Activated naive CD4-positive, alpha-beta T cell treated with anti-CD3 and anti-CD28 coated beads for 36 hours (primary cell): ENCODE results near the gene NCOA6. TPM values are rescaled to one million over a fixed set of nuclear protein-coding genes. Genes with fewer than 3 reads are reported as not detected.
"Not testable (repeated sequence)": the region's sequence is repeated elsewhere in the genome, so short reads cannot be mapped to it uniquely, and the experiment has no call there.

ENCODE experiments used
- CTCF ChIA-PET: fragments of 350-600 bp; sonication (Branson Sonifier 250); formaldehyde crosslinking; loops from one replicate; lab custom pipeline; 2021; ENCODE audit warnings: antibody characterized with exemption; lab: Charles Lee
- DNase-seq: peaks from one replicate; pipeline ENCODE4 v3.0.0-alpha.2; 2020
- H3K27ac Mint-ChIP-seq: one replicate; pipeline ENCODE4 v1.8.0; 2021; ENCODE audit warnings: mild to moderate bottlenecking, mixed read lengths
- H3K27me3 Mint-ChIP-seq: one replicate; pipeline ENCODE4 v1.8.0; 2021; ENCODE audit warnings: low read depth, mixed read lengths
- H3K36me3 Mint-ChIP-seq: one replicate; pipeline ENCODE4 v1.8.0; 2021; ENCODE audit warnings: low read depth, mixed read lengths
- H3K4me1 Mint-ChIP-seq: one replicate; pipeline ENCODE4 v1.8.0; 2021; ENCODE audit warnings: low read depth, mixed read lengths
- H3K4me3 Mint-ChIP-seq: one replicate; pipeline ENCODE4 v1.8.0; 2021; ENCODE audit warnings: mild to moderate bottlenecking, moderate library complexity, mixed read lengths
- H3K9me3 Mint-ChIP-seq: one replicate; pipeline ENCODE4 v1.8.0; 2021; ENCODE audit warnings: mixed read lengths
- intact Hi-C: fragments of 100-400 bp; cut with micrococcal nuclease; formaldehyde crosslinking; loops from one replicate; pipeline ENCODE4 v1.15.1; 2023
- total RNA-seq, 2 experiments: library from RNA; stranded (reverse); gene quantifications; one replicate each; pipeline ENCODE4 v1.2.3, GENCODE V29; 2021

NCOA6 gene
- total RNA-seq, 2 experiments from 2014 or later = 13.9 to 14.1 TPM

DNA sequence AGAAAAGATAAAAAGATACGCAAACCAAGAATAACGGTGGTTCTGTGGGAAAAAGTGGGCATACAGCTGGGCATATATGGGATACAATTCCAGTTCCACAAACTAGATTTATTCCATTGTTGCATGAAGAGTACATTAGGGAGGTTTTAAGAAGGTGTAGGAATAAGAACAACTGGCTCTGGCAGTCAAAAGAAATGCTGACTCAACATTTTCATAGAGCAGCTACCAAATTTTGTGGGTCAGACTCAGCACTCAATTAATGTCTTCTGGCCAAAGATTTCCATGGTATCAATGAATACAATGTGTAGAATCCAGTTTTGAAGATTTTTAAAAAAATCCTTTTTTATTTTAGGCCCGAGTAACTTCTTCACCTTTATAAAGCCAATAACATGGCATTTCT lies 81.1 kb downstream of the NCOA6 start:
- intact Hi-C loops = no loop called here
- CTCF ChIA-PET = interaction anchor here (3.2 kb wide), 1 partner anchor 37 kb away, joined by 7 read pairs; no protein-coding TSS in a partner anchor
- H3K4me3 Mint-ChIP-seq = no peak overlapping the region
- H3K4me1 Mint-ChIP-seq = peaks cover 8% of the 10 kb centered on the region
- H3K9me3 Mint-ChIP-seq = no peaks in the 10 kb centered on the region
- H3K36me3 Mint-ChIP-seq = peaks cover 21% of the 10 kb centered on the region
- no peak overlapping the region for H3K27ac Mint-ChIP-seq
- no peak for DNase-seq
- no peaks in the 10 kb centered on the region for H3K27me3 Mint-ChIP-seq

DNA sequence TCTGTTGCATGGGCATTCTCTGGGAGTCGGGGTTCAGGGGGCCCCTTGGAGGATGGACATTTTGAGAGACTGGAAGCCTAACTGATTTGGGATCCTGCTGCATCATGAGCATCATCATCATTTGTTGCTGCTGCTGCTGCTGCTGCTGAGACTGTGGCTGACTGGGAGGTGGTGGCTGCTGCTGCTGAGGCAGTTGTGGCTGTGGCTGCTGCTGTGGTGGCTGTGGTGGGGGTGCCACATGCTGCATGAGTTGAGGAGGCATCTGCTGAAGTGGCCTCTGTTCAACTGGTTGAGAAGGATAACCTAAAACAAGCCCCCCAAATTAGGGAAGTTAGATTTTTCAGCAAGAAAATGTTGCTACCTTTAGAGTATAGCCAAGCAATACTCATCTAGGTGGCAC lies 82.4 kb downstream of the NCOA6 start:
- H3K4me3 Mint-ChIP-seq = no peak overlapping the region
- H3K9me3 Mint-ChIP-seq = no peaks in the 10 kb centered on the region
- DNase-seq = no peak
- no peaks in the 10 kb centered on the region for H3K27me3 Mint-ChIP-seq
- CTCF ChIA-PET = no interaction called here
- H3K4me1 Mint-ChIP-seq = peaks cover 8% of the 10 kb centered on the region
- H3K27ac Mint-ChIP-seq = peak overlapping the region; percentile 31
- peaks cover 19% of the 10 kb centered on the region for H3K36me3 Mint-ChIP-seq
- intact Hi-C loops = no loop called here

DNA sequence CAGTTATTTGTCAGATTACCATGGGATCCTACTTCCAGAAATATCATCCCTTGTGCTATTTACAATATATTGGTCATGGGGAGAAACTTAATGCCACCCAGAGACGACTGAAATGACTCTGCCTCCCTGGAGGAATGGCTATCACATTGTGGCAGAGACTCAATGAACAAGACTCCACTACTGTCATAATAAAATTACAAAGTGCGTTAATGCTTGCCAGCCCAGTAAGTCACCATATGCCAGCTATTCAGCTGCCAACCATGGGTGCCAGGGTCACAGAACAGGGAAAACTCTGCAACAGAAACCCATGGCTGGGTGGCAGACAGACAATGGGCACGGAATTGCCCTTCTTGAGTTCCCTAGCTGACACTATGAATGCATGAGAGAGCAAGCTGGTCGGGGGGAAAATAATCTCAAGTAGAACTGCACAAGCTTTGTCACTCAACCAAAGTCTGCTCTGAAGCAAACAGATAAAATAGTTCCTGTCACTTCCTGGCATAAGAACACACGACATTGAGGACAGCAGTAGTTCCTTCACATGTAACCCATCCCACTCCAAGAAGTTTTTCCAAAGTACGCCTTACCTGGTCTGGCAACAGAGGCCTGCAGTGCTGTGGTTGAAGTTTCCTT lies 89.2 kb downstream of the NCOA6 start:
- CTCF ChIA-PET = interaction anchor here (0.6 kb wide), 1 partner anchor 533 kb away, joined by 3 read pairs; no protein-coding TSS in a partner anchor
- Mint-ChIP-seq H3K4me3 (no peak overlapping the region), H3K27me3 (no peaks in the 10 kb centered on the region), H3K27ac (no peak overlapping the region), H3K36me3 (peaks cover 9% of the 10 kb centered on the region), H3K4me1 (no peaks in the 10 kb centered on the region), H3K9me3 (no peaks in the 10 kb centered on the region)
- intact Hi-C loops = no loop called here
- DNase-seq = no peak

DNA sequence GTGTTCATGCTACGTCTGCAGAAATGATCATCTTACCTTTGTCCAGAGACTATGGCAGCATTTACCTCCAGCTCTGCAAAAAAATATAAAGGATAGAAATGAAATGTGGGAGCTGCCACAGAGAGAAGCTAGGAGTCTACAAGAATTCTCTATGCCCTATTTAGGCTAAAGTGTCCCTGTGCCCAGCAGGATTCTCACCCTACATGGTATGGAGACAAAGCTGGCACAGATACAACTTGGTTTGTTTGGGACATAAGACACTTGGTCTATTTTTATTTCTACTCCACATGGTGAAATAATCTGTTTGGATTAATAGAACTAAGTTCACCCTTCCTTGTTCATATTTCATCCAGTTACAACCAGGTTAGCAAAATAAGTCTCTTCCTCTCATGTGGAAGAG lies 92.9 kb downstream of the NCOA6 start:
- Mint-ChIP-seq H3K9me3 (no peaks in the 10 kb centered on the region), H3K4me1 (no peaks in the 10 kb centered on the region), H3K4me3 (no peak overlapping the region), H3K36me3 (peaks cover 10% of the 10 kb centered on the region), H3K27ac (no peak overlapping the region), H3K27me3 (no peaks in the 10 kb centered on the region)
- CTCF ChIA-PET = no interaction called here
- intact Hi-C loops = no loop called here
- DNase-seq = no peak

DNA sequence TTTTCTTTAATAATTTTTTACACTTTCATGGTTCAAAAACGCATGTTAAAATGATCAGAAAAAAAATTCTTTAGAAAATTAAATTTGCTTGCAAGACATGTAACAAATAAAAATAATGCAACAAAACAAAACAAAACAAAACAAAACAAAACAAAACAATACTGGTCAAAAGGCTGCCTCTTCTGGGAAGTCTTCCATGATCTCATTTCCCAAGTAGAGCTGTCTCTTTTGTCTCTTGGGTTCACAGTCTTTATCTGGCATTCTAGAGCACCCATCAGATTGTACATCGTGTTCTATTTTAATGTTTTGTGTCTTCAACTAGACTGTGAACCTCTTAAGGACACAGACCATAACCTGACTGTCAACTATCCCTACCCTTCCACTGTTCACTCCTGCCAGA lies 96.0 kb downstream of the NCOA6 start:
- CTCF ChIA-PET = interaction anchor here (0.7 to 1.2 kb wide), 2 partner anchors 10 to 256 kb away, joined by 3 read pairs; no protein-coding TSS in a partner anchor
- H3K27me3 Mint-ChIP-seq = no peaks in the 10 kb centered on the region
- no peak overlapping the region for H3K4me3 Mint-ChIP-seq
- no peaks in the 10 kb centered on the region for H3K9me3 Mint-ChIP-seq
- intact Hi-C loops = no loop called here
- no peaks in the 10 kb centered on the region for H3K4me1 Mint-ChIP-seq
- DNase-seq = no peak
- peaks cover 25% of the 10 kb centered on the region for H3K36me3 Mint-ChIP-seq
- H3K27ac Mint-ChIP-seq = no peak overlapping the region

DNA sequence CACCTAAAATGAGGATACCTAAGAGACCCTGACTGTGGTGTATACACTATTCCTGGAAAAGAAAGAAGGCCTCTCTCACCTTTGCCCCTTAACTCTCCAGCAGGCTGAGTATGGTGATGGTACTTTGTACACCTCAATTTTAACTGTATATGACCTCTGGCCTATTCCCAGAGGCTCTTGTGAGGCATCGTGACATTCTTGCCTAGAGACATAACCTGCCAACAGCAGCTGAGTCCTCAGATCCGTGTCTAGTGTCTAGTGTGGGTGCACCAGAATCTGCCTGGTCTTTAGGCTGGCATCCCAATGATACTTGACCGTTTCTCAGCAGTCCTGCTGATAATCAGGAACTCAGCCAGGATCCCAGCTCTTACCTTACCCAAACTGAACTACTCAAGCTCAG lies 101.3 kb downstream of the NCOA6 start:
- Mint-ChIP-seq H3K4me3 (no peak overlapping the region), H3K36me3 (peaks cover 23% of the 10 kb centered on the region), H3K27me3 (no peaks in the 10 kb centered on the region), H3K27ac (no peak overlapping the region), H3K9me3 (no peaks in the 10 kb centered on the region), H3K4me1 (peaks cover 4% of the 10 kb centered on the region)
- DNase-seq = no peak
- intact Hi-C loops = no loop called here
- CTCF ChIA-PET = interaction anchor here (0.6 to 0.7 kb wide), 2 partner anchors 40 to 196 kb away, joined by 3 to 4 read pairs; no protein-coding TSS in a partner anchor

DNA sequence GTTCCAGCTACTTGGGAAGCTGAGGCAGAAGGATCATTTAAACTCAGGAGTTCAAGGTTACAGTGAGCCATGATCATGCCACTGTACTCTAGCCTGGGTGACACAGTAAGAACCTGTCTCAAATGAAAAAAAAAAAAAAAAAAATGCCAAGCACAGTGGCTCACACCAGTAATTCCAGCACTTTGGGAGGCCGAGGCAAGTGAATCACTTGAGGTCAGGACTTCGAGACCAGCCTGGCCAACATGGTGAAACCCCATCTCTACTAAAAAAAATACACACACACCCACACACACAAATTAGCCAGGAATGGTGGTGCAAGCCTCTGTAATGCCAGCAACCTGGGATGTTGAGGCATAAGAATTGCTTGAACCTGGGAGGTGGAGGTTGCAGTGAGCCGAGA lies 102.9 kb downstream of the NCOA6 start:
- H3K36me3 Mint-ChIP-seq = peaks cover 23% of the 10 kb centered on the region
- DNase-seq, H3K9me3 Mint-ChIP-seq, H3K27ac Mint-ChIP-seq, H3K4me1 Mint-ChIP-seq, intact Hi-C loops, H3K27me3 Mint-ChIP-seq, H3K4me3 Mint-ChIP-seq: not testable (repeated sequence)
- CTCF ChIA-PET = interaction anchor here (0.6 kb wide), 1 partner anchor 12 kb away, joined by 3 read pairs; no protein-coding TSS in a partner anchor

DNA sequence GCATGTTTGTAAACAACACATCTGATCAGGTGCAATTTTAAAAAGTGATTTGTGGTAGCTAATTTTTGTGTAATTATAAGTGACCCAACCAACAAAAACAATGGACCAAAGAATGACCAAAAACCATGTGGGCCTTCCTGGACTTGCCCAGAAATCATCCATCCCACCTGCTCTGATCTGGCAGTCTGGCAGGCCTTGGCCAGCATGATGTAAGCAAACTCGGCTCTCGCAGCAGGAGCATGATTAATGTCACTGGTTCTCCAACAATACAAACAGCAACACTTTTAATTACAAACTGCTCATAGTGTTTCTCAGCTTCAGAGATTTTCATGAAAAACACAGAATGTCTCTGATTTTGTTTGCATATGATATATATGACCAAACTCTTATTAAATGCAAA lies 105.2 kb downstream of the NCOA6 start:
- H3K4me3 Mint-ChIP-seq = no peak overlapping the region
- H3K9me3 Mint-ChIP-seq = no peaks in the 10 kb centered on the region
- no peak overlapping the region for H3K27ac Mint-ChIP-seq
- no peaks in the 10 kb centered on the region for H3K27me3 Mint-ChIP-seq
- H3K4me1 Mint-ChIP-seq = peaks cover 4% of the 10 kb centered on the region
- CTCF ChIA-PET = interaction anchor here (0.7 to 1.1 kb wide), 3 partner anchors 9 to 408 kb away, joined by 3 read pairs; no protein-coding TSS in a partner anchor
- H3K36me3 Mint-ChIP-seq = peaks cover 8% of the 10 kb centered on the region
- no peak for DNase-seq
- intact Hi-C loops = no loop called here

DNA sequence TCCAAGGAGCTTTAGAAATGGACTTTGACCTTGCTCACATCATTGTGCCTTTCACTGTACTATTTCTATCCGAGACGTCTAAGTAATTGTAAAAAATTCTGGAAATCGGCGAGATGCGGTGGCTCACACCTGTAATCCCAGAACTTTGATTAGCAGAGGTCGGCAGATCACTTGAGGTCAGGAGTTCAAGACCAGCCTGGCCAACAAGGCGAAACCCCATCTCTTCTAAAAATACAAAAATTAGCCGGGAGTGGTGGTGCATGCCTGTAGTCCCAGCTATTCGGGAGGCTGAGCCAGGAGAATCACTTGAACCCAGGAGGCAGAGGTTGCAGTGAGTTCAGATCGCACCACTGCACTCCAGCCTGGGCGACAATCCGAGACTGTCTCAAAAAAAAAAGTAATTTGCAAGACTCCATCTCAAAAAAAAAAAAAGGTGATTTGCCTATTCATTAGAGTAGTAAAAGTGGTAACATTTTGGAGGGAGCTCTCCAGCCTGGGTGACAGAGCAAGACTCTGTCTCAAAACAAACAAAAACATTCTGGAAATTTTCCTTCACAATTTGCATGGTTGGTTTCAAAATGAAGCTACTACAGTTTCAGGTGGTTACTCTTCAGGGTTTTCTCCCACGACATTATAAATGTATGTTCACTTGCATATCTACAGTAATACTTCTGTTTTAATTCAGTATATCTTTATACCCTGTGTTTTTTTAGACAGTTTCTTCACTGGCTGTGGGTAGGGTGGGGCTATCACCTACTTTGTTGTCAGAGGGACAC lies 106.0 kb downstream of the NCOA6 start:
- DNase-seq, H3K27me3 Mint-ChIP-seq, intact Hi-C loops, H3K36me3 Mint-ChIP-seq, H3K9me3 Mint-ChIP-seq, H3K4me1 Mint-ChIP-seq, H3K4me3 Mint-ChIP-seq, H3K27ac Mint-ChIP-seq: not testable (repeated sequence)
- CTCF ChIA-PET = interaction anchor here (1.0 to 1.1 kb wide), 2 partner anchors 8 to 10 kb away, joined by 3 read pairs; no protein-coding TSS in a partner anchor

DNA sequence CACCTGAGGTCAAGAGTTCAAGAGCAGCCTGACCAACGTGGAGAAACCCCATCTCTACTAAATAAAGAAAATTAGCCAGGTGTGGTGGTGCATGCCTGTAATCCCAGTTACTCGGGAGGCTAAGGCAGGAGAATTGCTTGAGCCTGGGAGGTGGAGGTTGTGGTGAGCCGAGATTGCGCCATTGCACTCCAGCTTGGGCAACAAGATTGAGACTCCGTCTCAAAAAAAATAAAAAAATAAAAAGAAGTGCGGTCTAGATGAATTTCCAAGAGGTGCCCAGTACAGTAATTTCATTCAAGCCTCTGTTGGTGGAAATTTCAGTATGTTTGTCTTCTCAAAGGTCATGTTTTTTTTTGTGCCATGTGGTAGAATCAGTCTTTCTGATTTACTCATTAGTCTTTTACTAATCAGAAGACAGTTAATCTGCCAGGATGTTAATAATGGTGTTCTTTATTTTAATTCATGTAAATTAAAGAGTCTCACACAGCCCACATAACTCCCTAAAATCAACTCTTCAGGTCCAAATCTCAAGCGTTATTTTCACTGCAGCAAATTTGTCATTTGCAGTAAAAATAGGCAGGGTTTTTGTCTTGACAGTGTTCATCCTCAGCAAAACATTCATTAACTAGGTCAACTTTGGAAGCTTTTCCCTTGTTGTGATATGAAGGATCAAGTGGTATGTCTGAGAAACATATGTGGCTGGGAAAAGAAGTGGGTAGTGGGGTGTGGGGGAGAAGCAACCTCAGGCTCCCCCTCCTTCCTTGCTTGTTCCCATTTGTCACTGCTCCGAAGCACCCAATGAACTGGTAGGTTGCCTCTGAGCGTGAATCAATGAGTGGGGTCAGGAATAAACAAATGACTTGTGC lies 108.0 kb downstream of the NCOA6 start:
- H3K4me1 Mint-ChIP-seq = peaks cover 8% of the 10 kb centered on the region
- intact Hi-C loops = no loop called here
- H3K36me3 Mint-ChIP-seq = peaks cover 7% of the 10 kb centered on the region
- CTCF ChIA-PET = no interaction called here
- DNase-seq = no peak
- H3K4me3 Mint-ChIP-seq = no peak overlapping the region
- H3K27me3 Mint-ChIP-seq = no peaks in the 10 kb centered on the region
- no peaks in the 10 kb centered on the region for H3K9me3 Mint-ChIP-seq
- no peak overlapping the region for H3K27ac Mint-ChIP-seq

DNA sequence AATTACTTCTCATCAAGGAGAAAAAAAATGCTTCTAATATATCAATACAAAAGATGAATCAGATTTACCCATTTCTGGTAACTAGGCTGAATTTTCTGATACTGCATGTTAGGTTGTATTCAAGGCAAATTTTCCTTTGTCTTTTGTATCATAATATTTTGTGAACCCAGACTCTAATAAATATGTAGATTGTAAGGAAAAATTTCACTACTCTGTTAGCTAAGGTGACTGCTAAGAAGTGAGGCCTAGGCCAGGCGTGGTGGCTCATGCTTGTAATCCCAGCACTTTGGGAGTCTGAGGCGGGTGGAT lies 108.6 kb downstream of the NCOA6 start:
- H3K36me3 Mint-ChIP-seq = peaks cover 7% of the 10 kb centered on the region

DNA sequence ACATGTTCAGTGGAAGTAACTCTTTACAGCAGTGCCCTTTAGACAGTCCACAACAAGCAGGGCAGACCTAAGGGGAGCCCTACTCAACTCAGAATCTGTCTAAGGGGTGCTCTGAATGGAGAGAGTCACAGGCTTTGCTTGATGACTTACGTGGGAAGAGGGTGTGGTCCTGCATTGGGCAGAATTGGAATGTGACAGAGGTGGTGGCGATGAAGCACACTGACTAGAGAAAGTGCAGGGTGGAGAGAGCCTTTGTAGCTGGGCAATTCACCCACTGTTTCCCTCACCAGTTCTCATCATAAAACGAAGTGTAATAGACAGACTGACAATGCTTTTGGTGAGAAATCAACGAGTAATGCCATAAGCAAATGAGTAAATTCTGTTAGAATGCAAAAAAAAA lies 110.1 kb downstream of the NCOA6 start:
- CTCF ChIA-PET = interaction anchor here (2.1 kb wide), 1 partner anchor 31 kb away, joined by 5 read pairs; no protein-coding TSS in a partner anchor
- H3K4me3 Mint-ChIP-seq = no peak overlapping the region

More for the DNA sequence above, 108.6 kb downstream of the NCOA6 start:
- CTCF ChIA-PET = interaction anchor here (0.6 to 0.7 kb wide), 2 partner anchors 178 to 180 kb away, joined by 3 to 4 read pairs; no protein-coding TSS in a partner anchor
- intact Hi-C loops = no loop called here
- Mint-ChIP-seq H3K27ac (no peak overlapping the region), H3K27me3 (no peaks in the 10 kb centered on the region), H3K9me3 (no peaks in the 10 kb centered on the region), H3K4me3 (no peak overlapping the region), H3K4me1 (peaks cover 8% of the 10 kb centered on the region)
- no peak for DNase-seq

More for the DNA sequence above, 110.1 kb downstream of the NCOA6 start:
- Mint-ChIP-seq H3K36me3 (peaks cover 5% of the 10 kb centered on the region), H3K9me3 (no peaks in the 10 kb centered on the region), H3K4me1 (peaks cover 12% of the 10 kb centered on the region), H3K27ac (no peak overlapping the region), H3K27me3 (no peaks in the 10 kb centered on the region)
- no peak for DNase-seq
- intact Hi-C loops = no loop called here
